Endothelial cell of umbilical vein (primary cell): ENCODE results near the gene OAS3. TPM values are rescaled to one million over a fixed set of nuclear protein-coding genes. Genes with fewer than 3 reads are reported as not detected.

Source experiments
- BruUV-seq: library from RNA; stranded (reverse); fragments of 400-500 nt; replicated peaks from 2 replicates; lab custom pipeline; 2021; lab: Mats Ljungman, UMichigan
- CTCF ChIA-PET: fragments of 300-600, 350-600 bp; sonication (Branson Sonifier 250); formaldehyde crosslinking; loops from one replicate; lab custom pipeline; 2021; ENCODE audit warnings: antibody characterized with exemption, inconsistent platforms; lab: Charles Lee
- POLR2A ChIA-PET: fragments of 300-600, 350-600 bp; sonication (Branson Sonifier 250); formaldehyde crosslinking; loops from one replicate; lab custom pipeline; 2021; ENCODE audit warnings: antibody characterized with exemption, inconsistent platforms; lab: Charles Lee
- DNase-seq: peaks from one replicate; pipeline ENCODE4 v3.0.0-alpha.2; 2011; ENCODE audit warnings: low read depth, low spot score
- FAIRE-seq: peaks from 2 replicates; lab custom pipeline; 2011; peaks lifted over from hg19 to GRCh38; lab: Jason Lieb, UNC
- H2AFZ ChIP-seq: 2 replicates; pipeline ENCODE4 v1.6.0; 2012; ENCODE audit warnings: low read depth, low read length, control low read depth, inconsistent platforms
- H3K27ac ChIP-seq: 2 replicates; pipeline ENCODE4 v1.5.1; 2011; ENCODE audit warnings: low read depth, mild to moderate bottlenecking, control low read depth, low read length, moderate library complexity; ENCODE audit not compliant: insufficient read depth
- H3K27me3 ChIP-seq, 2 experiments: 2 replicates each; pipeline versions ENCODE4 v1.6.0 to v1.6.1; 2011; ENCODE audit warnings: low read length in 2 of 2, mixed read lengths in 1 of 2; ENCODE audit not compliant: control insufficient read depth in 2 of 2, insufficient read depth in 2 of 2
- H3K36me3 ChIP-seq, 2 experiments: 2 replicates in 1 of 2; 3 replicates in 1 of 2; pipeline ENCODE4 v1.5.1; 2011; ENCODE audit warnings: low read length in 2 of 2, mild to moderate bottlenecking in 1 of 2, moderate library complexity in 1 of 2; ENCODE audit not compliant: control insufficient read depth in 2 of 2, insufficient read depth in 2 of 2; ENCODE audit errors: extremely low read depth in 1 of 2
- H3K4me1 ChIP-seq: 3 replicates; pipeline ENCODE4 v1.5.1; 2011; ENCODE audit warnings: mild to moderate bottlenecking, low read length; ENCODE audit not compliant: control insufficient read depth, insufficient read depth; ENCODE audit errors: extremely low read depth
- H3K4me2 ChIP-seq: 2 replicates; pipeline ENCODE4 v1.6.1; 2011; ENCODE audit warnings: low read length, control low read depth, mixed read lengths; ENCODE audit not compliant: insufficient read depth
- H3K4me3 ChIP-seq, 3 experiments: fragments of 200-600 bp in 1 of 3; sonication (generic), shearing (Covaris generic) in 1 of 3; replicated peaks in 1 of 3; 2 replicates each; pipeline ENCODE4 v1.5.1; 2011 to 2016; ENCODE audit warnings: control low read depth in 3 of 3, low read length in 3 of 3, mild to moderate bottlenecking in 2 of 3, inconsistent platforms in 1 of 3, low read depth in 1 of 3, moderate library complexity in 1 of 3; ENCODE audit not compliant: insufficient read depth in 1 of 3
- H3K79me2 ChIP-seq: 2 replicates; pipeline ENCODE4 v1.6.0; 2012; ENCODE audit warnings: low read length, inconsistent platforms; ENCODE audit not compliant: control insufficient read depth, insufficient read depth
- H3K9ac ChIP-seq: replicated peaks from 2 replicates; pipeline ENCODE3; 2011; ENCODE audit warnings: low read length, control low read depth; ENCODE audit not compliant: insufficient read depth; ENCODE audit errors: extremely low read depth
- H3K9me1 ChIP-seq: replicated peaks from 3 replicates; pipeline ENCODE4 v1.6.0; 2011; ENCODE audit warnings: mild to moderate bottlenecking, low read length; ENCODE audit not compliant: control insufficient read depth, insufficient read depth; ENCODE audit errors: extremely low read depth
- H3K9me3 ChIP-seq: replicated peaks from 2 replicates; pipeline ENCODE4 v1.5.1; 2012; ENCODE audit warnings: low read length, inconsistent platforms; ENCODE audit not compliant: control insufficient read depth, insufficient read depth
- H4K20me1 ChIP-seq: replicated peaks from 2 replicates; pipeline ENCODE3; 2011; ENCODE audit warnings: mild to moderate bottlenecking, low read length; ENCODE audit not compliant: control insufficient read depth, insufficient read depth; ENCODE audit errors: extremely low read depth
- EZH2 ChIP-seq: IDR thresholded peaks from 2 replicates; pipeline ENCODE4 v1.6.1; 2012; ENCODE audit warnings: borderline replicate concordance, low read depth, mild to moderate bottlenecking, moderate library complexity, low read length, inconsistent platforms; ENCODE audit not compliant: severe bottlenecking
- FOS ChIP-seq: IDR thresholded peaks from 2 replicates; pipeline ENCODE4 v1.6.1; 2011; ENCODE audit warnings: mild to moderate bottlenecking, low read length, moderate library complexity, borderline replicate concordance; ENCODE audit not compliant: insufficient read depth
- GATA2 ChIP-seq: IDR thresholded peaks from 2 replicates; pipeline ENCODE4 v1.7.0; 2011; ENCODE audit warnings: low read depth, mild to moderate bottlenecking, moderate library complexity, mixed read lengths, low read length; ENCODE audit not compliant: insufficient read length, insufficient read depth
- JUN ChIP-seq: IDR thresholded peaks from 2 replicates; pipeline ENCODE4 v1.6.1; 2011; ENCODE audit warnings: borderline replicate concordance, low read depth; ENCODE audit not compliant: insufficient read length, insufficient read depth
- MAX ChIP-seq: IDR thresholded peaks from 2 replicates; pipeline ENCODE4 v1.6.1; 2011; ENCODE audit not compliant: insufficient read depth, insufficient read length
- MYC ChIP-seq: IDR thresholded peaks from one replicate; pipeline ENCODE4 v1.6.1; 2011; ENCODE audit warnings: mild to moderate bottlenecking, low read depth, low read length
- POLR2A ChIP-seq: IDR thresholded peaks from 2 replicates; pipeline ENCODE4 v1.6.1; 2012; ENCODE audit warnings: low read depth, mild to moderate bottlenecking, control low read depth, low read length
- POLR2AphosphoS5 ChIP-seq: IDR thresholded peaks from 2 replicates; pipeline ENCODE4 v1.6.1; 2012; ENCODE audit warnings: low read depth, mild to moderate bottlenecking, control low read depth, low read length, moderate library complexity; ENCODE audit not compliant: insufficient read depth
- dilution Hi-C: fragments of 300-500 bp; cut with MboI; formaldehyde crosslinking; loops from one replicate; pipeline ENCODE4 v1.15.0; 2019; ENCODE audit warnings: low sequenced_read_pairs; ENCODE audit not compliant: extremely low pct_ligation_motif_present
- intact Hi-C: fragments of 100-400 bp; cut with micrococcal nuclease; formaldehyde crosslinking; loops from one replicate; pipeline ENCODE4 v1.10.0; 2022
- polyA plus RNA-seq, 4 experiments: library from polyadenylated mRNA; depleted of rRNA in 3 of 4; stranded (reverse) in 3 of 4; unstranded in 1 of 4; fragments of >200 nt; gene quantifications; 2 replicates each; pipeline versions ENCODE4 v1.2.1 to v1.2.3, GENCODE V29; 2011 to 2012; ENCODE audit warnings: missing spikeins in 1 of 4
- total RNA-seq: library from RNA; stranded (reverse); gene quantifications from 2 replicates; pipeline ENCODE4 v1.2.3, GENCODE V29; 2021
- TF ChIP-seq, protein P1 (sequence below), 2 donors: IDR thresholded peaks; 1 replicate in 1 of 2; 2 replicates in 1 of 2; pipeline ENCODE4 v1.5.1; 2011; ENCODE audit warnings: low read length in 2 of 2, mild to moderate bottlenecking in 2 of 2, moderate library complexity in 2 of 2, control low read depth in 1 of 2, inconsistent platforms in 1 of 2, low read depth in 1 of 2; ENCODE audit not compliant: insufficient read depth in 1 of 2; ENCODE audit errors: extremely low read depth in 1 of 2

Gene OAS3
- total and polyA plus RNA-seq, 2 donors (not counting 3 experiments of a cell fraction or from before 2014, with no cell fraction given), result 13.1 to 19.8 TPM

GRCh38 chr12:112946236-112947000, 8.1 kb downstream of the OAS3 start:
- H2AFZ ChIP-seq, result no peak overlapping the region
- no peaks in the 10 kb centered on the region for H3K9me3 ChIP-seq
- no peak overlapping the region for H3K9ac ChIP-seq
- DNase-seq (no peak), FAIRE-seq (no peak)
- H3K27me3 ChIP-seq, result no peaks in the 10 kb centered on the region
- dilution Hi-C loops (no loop called here), intact Hi-C loops (no loop called here)
- H4K20me1 ChIP-seq, result no peaks in the 10 kb centered on the region
- H3K4me1 ChIP-seq, result no peaks in the 10 kb centered on the region
- H3K4me2 ChIP-seq, result no peak overlapping the region
- TF ChIP-seq, protein P1, sequence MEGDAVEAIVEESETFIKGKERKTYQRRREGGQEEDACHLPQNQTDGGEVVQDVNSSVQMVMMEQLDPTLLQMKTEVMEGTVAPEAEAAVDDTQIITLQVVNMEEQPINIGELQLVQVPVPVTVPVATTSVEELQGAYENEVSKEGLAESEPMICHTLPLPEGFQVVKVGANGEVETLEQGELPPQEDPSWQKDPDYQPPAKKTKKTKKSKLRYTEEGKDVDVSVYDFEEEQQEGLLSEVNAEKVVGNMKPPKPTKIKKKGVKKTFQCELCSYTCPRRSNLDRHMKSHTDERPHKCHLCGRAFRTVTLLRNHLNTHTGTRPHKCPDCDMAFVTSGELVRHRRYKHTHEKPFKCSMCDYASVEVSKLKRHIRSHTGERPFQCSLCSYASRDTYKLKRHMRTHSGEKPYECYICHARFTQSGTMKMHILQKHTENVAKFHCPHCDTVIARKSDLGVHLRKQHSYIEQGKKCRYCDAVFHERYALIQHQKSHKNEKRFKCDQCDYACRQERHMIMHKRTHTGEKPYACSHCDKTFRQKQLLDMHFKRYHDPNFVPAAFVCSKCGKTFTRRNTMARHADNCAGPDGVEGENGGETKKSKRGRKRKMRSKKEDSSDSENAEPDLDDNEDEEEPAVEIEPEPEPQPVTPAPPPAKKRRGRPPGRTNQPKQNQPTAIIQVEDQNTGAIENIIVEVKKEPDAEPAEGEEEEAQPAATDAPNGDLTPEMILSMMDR (IDR thresholded peaks at IDR 0.05; ENCODE audit: extremely low read depth in 1 of 2, insufficient read depth in 1 of 2, low read depth in 1 of 2, low read length in 2 of 2), result no peak
- no peak for TF ChIP-seq MAX
- TF ChIP-seq POLR2AphosphoS5, result no peak
- TF ChIP-seq GATA2, result no peak
- TF ChIP-seq MYC, result no peak
- no peak for TF ChIP-seq POLR2A
- TF ChIP-seq EZH2, result no peak
- TF ChIP-seq FOS, result no peak
- TF ChIP-seq JUN, result no peak
- no peak overlapping the region for H3K4me3 ChIP-seq
- H3K27ac ChIP-seq, result no peak overlapping the region
- no TSS peak for BruUV-seq
- CTCF ChIA-PET, result no interaction called here
- no peaks in the 10 kb centered on the region for H3K9me1 ChIP-seq
- H3K79me2 ChIP-seq, result no peaks in the 10 kb centered on the region
- POLR2A ChIA-PET, result no interaction called here
- H3K36me3 ChIP-seq, result no peaks in the 10 kb centered on the region
